GM12878 (cell line): ENCODE data around the gene LRRC56.

Experiments
- ASH2L ChIP-seq: fragments of 300-600, 200-600 bp; sonication (generic); IDR thresholded peaks from 2 replicates; pipeline ENCODE4 v1.6.1; 2017; ENCODE audit warnings: low read depth, mild to moderate bottlenecking, borderline replicate concordance
- ATF3 ChIP-seq: IDR thresholded peaks from 2 replicates; pipeline ENCODE4 v1.6.1; 2011; ENCODE audit warnings: low read depth, mild to moderate bottlenecking, low read length, moderate library complexity, borderline replicate concordance; ENCODE audit errors: extremely low read depth
- EZH2 ChIP-seq: IDR thresholded peaks from 2 replicates; pipeline ENCODE4 v1.6.1; 2012; ENCODE audit warnings: low read depth, mild to moderate bottlenecking, control low read depth, inconsistent platforms, low read length, borderline replicate concordance; ENCODE audit not compliant: control insufficient read depth
- GATAD2B ChIP-seq: fragments of 450-650 bp; conservative IDR thresholded peaks from 2 replicates; pipeline ENCODE4 v1.6.1; 2017; ENCODE audit warnings: low read depth, mild to moderate bottlenecking, moderate library complexity
- KDM1A ChIP-seq: fragments of 200-600 bp; sonication (generic); IDR thresholded peaks from 2 replicates; pipeline ENCODE4 v1.6.1; 2016; ENCODE audit warnings: borderline replicate concordance
- MTA2 ChIP-seq: fragments of 450-650 bp; IDR thresholded peaks from 2 replicates; pipeline ENCODE4 v1.6.1; 2016; ENCODE audit warnings: low read depth, mild to moderate bottlenecking, moderate library complexity
- POLR2A ChIP-seq: IDR thresholded peaks from 2 replicates; pipeline ENCODE4 v1.6.1; 2011; ENCODE audit warnings: low read depth, mild to moderate bottlenecking, low read length
- POLR2AphosphoS5 ChIP-seq: IDR thresholded peaks from 2 replicates; pipeline ENCODE4 v1.6.1; 2011; ENCODE audit warnings: mild to moderate bottlenecking, low read length, inconsistent platforms
- RAD51 ChIP-seq: fragments of 450-650 bp; IDR thresholded peaks from 2 replicates; pipeline ENCODE4 v1.6.1; 2016; ENCODE audit warnings: moderate library complexity, mild to moderate bottlenecking, inconsistent platforms
- TARDBP ChIP-seq: IDR thresholded peaks from 2 replicates; pipeline ENCODE4 v1.6.1; 2016; ENCODE audit warnings: borderline replicate concordance
- ZNF384 ChIP-seq: IDR thresholded peaks from 2 replicates; pipeline ENCODE4 v1.6.1; 2012; ENCODE audit warnings: low read depth, mild to moderate bottlenecking, low read length, improper control_type of control experiment, borderline replicate concordance
- TF ChIP-seq, protein P1 (sequence below), 3 experiments: IDR thresholded peaks in 2 of 3; conservative IDR thresholded peaks in 1 of 3; 2 replicates each; pipeline ENCODE4 v1.5.1; 2011; ENCODE audit warnings: low read depth in 3 of 3, low read length in 3 of 3, mild to moderate bottlenecking in 3 of 3, control low read depth in 2 of 3, moderate library complexity in 2 of 3, inconsistent platforms in 1 of 3, mixed read lengths in 1 of 3; ENCODE audit not compliant: control insufficient read depth in 2 of 3, insufficient read depth in 1 of 3; ENCODE audit errors: extremely low read depth in 1 of 3

DNA sequence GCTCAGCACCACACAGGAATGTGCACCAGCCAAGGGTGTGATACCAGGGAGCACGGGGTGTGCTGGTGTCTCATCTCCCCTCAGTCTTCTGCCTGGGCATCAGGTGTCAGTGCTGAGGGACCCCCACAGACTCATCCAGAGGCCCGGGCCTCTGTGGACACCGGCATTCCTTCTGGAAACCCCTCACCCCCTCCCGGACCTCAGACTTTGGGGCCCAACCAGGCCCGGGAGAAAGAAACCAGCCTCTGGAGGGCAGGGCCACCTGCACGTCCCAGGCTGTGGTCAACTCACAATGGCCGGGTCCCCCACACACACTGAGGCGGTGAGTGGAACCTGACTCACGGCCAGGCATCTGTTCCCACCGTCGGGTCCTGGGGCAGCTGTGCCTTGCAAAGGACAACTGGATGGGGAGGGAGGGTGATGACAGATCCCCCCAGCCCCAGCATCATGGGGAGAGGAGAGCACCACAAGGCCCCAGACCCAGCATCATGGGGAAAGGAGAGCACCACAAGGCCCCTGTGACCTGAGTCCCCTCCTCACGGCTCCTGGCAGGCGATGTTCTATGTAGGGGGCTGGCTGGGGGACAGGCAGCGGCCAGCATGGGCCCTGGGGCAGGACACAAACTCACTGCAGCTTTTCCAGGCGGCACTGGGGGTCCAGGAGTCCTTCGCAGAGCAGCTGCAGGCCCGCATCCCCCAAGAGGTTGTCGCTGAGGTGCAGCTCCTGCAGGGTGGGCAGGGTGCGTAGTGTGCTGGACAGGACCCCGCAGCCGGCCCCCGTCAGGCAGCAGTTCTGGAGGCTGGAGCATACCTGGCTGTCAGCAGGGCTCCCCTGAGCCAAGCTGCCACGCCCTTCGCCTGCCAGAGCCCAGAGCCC, 37.9 kb upstream of the LRRC56 start:
- TF ChIP-seq, protein P1, sequence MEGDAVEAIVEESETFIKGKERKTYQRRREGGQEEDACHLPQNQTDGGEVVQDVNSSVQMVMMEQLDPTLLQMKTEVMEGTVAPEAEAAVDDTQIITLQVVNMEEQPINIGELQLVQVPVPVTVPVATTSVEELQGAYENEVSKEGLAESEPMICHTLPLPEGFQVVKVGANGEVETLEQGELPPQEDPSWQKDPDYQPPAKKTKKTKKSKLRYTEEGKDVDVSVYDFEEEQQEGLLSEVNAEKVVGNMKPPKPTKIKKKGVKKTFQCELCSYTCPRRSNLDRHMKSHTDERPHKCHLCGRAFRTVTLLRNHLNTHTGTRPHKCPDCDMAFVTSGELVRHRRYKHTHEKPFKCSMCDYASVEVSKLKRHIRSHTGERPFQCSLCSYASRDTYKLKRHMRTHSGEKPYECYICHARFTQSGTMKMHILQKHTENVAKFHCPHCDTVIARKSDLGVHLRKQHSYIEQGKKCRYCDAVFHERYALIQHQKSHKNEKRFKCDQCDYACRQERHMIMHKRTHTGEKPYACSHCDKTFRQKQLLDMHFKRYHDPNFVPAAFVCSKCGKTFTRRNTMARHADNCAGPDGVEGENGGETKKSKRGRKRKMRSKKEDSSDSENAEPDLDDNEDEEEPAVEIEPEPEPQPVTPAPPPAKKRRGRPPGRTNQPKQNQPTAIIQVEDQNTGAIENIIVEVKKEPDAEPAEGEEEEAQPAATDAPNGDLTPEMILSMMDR (IDR thresholded peaks at IDR 0.05 in 2 of 3, conservative IDR thresholded peaks at IDR 0.05 in 1 of 3; ENCODE audit: control insufficient read depth in 2 of 3, extremely low read depth in 1 of 3, insufficient read depth in 1 of 3, low read depth in 3 of 3, low read length in 3 of 3) = no peak
- TF ChIP-seq ASH2L = no peak
- TF ChIP-seq ZNF384 = no peak
- no peak for TF ChIP-seq POLR2AphosphoS5
- TF ChIP-seq TARDBP = no peak
- no peak for TF ChIP-seq GATAD2B
- no peak for TF ChIP-seq MTA2
- no peak for TF ChIP-seq RAD51
- TF ChIP-seq ATF3 = no peak
- no peak for TF ChIP-seq EZH2
- no peak for TF ChIP-seq KDM1A
- TF ChIP-seq POLR2A = no peak
